GM18858 (cell line): Measurements from ENCODE around the gene NFAM1.

Experiments used
- ATAC-seq: cut with Tn5 transposase; IDR thresholded peaks from one replicate; pipeline ENCODE4 v1.9.1; 2021; ENCODE audit not compliant: unreplicated experiment

NFAM1 gene

DNA sequence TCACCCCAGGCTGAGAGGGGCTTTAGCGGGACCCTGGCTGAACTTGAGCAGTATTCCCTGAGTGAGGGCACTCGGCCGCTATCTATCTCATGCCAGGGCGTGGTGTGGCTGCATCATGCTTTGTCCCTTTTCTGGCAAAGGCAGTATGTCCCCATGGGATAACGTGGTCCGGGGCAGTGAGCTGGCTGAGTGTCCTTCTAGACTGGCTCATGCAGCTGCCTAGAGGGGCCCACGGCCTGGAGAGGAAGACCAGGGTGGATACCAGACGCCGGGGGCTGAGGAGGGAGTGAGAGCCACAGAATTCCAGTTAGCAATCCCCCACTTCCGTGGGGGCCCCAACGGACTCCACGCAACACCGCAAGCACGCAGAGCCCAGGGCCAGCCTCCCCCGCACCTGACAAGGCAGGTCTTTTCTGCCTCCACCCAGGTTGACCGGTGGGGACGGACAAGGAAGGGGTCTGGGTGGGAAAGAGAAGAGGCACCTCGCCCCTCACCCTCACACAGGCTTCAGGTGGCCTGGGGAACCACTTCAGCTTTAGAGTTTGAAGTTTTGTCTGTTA is 15.5 kb downstream of the NFAM1 start:
- ATAC-seq = no peak

DNA sequence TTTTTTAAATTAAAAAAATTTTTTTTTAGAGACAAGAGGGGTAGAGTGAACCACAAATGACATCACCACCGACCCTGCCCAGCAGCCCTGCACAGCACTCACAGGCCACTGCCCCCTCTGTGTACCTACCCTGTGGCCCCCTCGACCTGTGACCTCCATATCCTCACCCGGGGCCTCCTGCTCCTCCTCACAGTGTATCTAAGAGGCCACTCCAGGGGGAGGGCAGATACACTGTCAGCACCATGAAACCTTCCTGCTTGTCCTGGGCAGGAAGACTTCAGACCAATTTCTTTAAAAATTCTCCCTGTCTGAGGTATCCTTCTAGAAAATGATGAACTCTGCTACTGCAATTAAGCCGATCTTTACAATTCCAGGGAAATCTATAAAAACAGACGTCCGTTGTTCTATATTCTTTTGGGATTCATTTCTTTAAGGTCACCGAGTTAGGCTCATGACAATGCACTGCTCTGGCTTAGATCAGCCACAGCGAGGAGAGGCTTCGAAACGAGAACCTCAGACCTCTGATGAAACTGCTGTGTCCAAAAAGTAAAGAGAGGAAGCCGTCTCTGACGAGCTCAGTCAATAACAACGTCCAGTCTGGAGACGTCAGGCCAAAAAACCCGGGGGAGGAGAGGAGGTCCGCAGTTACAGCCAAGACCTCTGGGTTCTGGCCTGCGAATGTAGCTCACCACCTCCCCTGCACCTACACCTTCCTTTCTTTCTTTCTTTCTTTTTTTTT is 17.5 kb downstream of the NFAM1 start:
- ATAC-seq = no peak

DNA sequence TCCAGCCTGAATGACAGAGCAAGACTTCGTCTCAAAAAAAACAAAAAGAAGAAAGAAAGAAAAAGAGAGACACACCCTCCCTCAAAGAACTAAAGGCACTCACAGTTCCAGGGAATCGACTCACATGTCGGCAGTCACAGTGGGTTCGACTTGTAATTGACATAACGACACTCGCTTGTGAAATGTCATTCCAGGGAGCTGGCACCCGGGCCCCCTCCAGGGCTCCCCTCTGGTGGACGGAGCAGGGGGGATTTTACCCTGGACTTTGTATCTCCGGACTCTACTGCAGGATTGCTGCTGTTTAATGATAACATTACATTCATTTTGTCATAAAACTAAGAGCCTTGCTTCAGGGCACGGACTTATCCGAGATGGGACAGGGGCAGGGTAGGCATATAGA is 18.2 kb downstream of the NFAM1 start:
- ATAC-seq = no peak

DNA sequence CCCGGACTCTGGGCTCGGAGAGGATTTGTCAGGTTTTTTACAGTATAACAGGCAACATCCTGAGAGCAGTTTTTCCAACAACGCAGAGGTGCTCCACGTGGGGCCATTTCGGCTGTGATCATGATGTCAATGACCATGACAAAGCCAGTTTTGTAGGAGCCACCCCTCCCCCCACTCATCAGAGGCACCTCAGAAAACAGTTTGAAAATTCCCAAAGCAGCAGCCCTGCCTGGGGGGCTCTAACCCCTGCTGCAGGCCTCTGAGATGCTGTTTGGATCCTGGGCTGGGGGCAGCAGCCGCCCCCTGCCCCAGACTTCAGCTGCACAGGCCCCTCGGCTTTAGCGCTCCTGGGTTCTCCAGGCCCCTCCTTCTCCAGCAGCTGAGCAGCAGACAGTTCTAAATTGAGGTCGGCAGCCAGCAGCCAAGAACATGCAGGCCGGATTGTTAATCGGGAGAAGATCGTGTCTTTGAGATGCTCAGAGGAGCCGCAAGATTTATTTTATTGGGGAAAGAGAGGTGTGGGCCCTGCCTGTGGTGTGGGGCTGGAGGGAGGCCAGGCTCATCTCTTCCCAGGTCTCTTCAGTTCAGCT is 19.4 kb downstream of the NFAM1 start:
- no peak for ATAC-seq

DNA sequence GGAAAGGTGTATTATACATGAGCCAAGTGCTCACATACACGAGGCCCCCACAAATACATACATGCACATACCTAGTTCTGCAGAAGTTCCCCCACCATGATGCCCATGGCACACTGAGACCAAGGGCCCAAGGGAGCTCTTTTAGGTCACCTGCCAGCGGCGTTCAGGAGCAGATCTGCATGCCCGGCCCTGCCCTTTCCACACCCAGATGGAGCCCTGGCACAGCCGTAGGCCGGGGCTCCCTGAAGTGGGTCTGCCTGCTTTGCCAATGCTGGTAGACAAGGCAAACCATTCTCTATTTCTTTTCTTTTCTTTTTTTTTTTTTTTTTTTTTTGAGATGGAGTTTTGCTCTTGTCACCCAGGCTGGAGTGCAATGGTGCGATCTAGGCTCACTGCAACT is 21.5 kb downstream of the NFAM1 start:
- ATAC-seq = no peak

DNA sequence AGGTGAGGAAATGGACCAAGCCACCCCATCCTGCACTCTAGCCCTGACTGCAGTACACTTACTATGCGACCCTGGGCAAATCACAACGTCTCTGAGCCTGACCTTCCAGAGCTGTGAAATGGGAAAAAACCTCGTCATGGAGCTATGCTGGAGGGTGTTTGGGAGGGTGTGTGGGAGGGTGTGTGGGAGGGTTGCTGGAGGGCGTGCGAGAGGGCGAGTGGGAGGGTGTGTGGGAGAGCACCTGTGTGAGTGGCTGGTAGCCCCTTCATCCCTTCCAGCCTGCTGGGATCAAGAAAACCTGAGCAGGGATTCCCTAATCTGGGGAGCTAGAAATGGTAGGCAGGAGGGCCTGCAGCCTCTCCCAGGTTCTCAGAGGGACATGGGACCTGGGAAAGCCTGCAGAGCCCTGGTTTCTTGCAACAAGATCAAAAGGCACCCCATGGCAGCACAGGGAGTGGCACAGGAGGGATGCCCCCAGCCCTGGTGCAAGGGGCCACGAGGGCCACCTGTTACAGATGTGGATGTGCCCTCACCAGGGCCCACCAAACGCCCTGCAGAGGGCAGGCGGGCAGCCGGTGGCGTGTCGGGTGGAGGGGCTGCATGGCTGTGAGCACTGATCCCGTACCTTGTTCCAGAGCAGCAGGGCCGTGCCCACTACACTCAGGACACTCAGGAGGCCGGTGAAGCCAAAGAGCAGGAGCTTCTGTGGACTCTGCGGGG is 23.2 kb downstream of the NFAM1 start:
- no peak for ATAC-seq

DNA sequence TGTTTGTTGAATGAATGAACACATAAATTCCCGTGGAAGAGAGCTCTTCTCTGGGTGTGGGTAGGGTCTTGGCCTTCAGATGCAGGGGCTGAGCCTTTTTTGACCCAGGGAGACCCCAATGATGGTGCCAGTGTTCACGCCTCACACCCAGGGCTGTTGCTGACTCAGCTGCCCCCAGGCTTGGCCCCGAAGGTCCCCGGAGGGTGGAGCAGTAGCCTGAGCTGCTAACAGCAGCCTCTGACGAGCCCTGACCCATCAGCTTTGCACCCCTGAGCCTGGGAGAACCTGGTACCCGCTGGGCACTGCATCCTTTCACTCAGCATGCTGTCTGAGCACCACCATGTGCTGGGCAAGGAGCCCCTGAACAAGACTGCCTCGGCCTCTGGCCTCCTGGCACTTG is 23.9 kb downstream of the NFAM1 start:
- no peak for ATAC-seq

DNA sequence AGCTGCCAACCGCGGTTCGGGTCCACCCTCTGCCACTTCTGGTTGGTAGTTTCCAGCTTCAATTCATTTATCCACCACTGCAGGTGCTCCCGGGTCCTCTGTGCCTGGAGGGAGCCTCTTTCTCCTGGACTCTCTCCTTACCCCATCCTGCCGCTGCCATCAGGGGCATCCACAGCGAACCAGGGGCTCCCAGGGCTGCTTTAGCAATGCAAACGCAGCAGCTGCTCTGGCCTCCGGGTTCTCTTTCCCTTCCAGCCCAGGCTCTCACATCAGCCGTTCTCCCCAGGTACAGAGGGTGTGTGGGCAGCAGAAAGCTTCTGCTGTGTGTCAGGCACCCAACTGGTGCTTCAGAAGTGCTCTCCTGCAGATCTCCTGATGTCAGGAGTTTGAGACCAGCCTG is 27.9 kb downstream of the NFAM1 start:
- ATAC-seq = no peak

DNA sequence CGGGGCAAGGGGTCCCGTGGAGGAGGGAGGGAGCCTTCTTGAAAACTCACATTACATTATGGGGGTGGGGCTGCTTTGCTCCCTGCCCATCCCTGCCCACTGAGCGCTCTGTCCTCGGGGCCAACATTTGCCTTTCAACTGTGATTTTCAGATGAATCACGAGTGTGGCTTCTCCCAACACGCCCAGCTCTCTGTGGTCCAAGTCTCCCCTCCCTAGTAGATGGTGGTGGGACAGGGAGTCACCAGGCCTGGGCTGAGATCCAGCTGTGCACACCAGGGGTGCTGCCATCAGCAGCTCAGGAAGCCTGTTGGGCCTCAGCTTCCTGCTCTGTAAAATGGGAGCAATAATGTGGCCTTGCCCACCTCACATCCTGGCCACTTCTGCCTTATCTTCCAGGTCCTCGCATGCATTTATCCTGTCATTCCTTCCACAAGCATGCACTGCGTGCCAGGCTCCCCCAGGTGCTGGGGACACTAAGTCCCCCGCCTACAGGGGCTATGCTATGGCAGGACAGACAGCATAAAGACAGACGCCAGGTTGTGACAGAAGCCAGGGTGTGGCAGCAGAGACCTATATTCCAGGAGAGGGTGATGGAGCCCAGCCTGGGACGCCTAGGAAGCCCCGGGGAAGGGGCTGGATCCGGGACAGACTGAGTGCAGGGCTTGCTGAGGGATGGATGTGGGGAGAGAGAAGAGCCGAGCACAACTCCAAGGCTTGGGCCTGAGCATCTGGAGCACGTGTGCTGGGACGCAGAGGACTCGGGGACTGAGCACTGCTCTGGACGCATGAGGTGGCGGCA is 30.5 kb downstream of the NFAM1 start:
- no peak for ATAC-seq

DNA sequence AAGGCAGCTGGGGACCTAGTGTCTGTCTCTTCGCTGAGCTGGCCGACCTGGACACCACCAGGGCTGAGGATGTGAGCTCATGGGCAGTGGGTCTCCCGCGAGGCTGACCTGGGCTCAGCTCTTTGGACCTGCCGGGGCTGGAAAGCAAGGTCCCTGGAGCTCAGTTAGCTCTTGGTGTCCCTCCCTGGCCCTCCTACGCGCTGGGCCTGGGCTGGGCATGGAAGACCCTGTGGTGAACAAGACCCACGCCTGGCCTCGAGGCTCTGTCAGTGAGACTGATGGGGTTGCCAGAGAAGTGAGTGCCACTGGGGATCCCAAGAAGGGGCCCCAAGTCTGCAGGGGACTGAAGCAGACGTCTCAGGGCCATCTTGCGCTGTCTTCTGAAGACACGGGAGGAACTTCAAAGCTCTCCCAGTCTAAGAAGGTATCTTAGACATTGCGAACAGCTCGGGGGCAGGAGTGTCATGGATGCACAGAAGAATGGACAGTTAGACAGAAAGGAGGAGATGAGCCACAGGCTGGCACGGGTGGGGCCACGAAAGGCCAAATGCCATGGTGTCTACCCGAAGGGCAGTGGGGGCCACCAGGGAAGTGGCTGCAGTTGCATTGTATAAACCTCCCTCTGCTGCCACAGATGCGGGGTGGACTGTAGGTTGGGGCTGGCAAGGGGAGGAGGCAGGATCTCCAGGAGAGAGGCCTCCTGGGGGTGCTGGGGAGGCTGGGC is 31.2 kb downstream of the NFAM1 start:
- no peak for ATAC-seq

DNA sequence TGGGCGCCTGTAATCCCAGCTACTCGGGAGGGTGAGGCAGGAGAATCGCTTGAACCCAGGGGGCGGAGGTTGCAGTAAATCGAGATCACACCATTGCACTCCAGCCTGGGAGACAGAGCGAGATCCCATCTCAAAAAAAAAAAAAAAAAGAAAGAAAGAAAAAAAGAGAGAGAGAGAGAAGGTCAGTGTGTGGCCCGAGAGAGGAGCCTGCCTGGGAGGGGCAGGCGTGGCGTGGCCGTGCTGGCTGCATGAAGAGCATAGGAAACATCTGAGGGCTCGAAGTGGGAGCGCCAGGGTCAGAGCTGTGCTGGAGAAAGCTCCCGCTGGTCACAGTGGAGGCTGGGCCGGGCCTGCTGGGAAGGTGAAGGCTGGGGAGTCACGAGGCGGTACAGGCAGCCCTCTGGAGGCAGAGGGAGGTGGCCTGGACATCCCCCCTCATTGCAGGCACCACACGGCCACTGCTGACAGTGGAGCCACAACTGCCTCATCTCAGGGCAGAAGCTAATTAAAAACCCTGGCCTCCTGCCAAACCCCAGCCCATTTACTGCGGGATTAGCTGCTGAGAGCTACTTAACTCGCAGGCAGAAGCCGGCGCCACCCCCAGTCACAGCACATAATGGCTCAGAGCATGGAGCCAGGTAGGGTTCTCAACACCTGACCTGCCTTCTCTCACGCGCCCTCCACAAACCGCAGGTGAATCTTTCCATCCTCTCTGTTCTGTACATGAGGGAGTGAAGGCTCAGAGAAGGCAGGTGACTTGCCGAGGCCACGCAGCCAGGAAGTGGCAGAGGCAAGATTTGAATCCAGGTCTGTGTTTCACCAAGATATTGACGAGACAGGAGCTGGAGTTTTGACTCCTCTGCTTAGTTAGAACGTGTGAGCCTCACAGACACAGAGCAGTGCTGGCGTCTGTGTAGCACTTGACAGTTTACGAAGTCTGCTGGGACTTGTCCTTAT is 32.6 kb downstream of the NFAM1 start:
- no peak for ATAC-seq

DNA sequence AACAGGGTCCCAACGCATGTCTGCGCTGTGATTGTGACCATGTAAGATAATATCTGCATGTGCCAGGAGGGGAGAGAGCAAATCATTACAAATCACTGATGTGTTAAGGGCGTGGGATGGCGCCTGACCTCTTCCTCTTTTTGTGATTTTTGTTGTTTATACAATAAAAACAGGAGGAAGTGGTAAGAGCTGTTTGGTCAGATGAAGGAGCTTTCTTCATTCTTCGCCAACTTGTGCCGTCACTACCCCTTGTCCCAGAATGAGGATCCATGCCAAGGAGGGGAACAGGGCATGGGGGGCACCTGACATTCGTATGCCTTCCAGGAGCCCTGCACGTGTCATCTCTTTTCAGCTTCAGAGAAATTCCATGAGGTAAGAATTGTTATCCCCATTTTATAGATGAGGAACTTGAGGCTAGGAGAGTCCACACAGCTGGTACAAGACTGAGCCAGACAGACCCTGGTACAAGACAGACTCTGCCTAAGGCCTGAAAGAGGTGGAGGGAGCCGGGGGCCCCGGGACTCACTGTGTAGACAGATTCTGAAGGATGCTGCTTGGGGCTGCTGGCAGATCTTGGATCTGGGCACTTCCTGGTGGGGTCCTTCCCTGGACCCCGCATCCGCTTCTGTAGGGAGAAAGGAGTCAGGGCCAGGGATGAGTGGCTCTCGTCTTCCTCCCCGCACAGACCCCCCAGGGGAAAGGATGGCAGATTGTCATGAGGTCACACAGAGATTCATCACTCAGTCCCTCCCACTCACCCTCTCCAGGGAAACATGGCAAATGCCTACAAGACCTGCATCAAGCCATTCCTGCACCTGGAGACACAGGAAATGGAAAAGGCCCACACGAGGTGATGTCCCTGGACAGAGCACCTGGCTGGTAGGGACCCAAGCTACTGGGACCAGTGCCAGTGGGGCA is 34.6 kb downstream of the NFAM1 start:
- ATAC-seq = no peak

DNA sequence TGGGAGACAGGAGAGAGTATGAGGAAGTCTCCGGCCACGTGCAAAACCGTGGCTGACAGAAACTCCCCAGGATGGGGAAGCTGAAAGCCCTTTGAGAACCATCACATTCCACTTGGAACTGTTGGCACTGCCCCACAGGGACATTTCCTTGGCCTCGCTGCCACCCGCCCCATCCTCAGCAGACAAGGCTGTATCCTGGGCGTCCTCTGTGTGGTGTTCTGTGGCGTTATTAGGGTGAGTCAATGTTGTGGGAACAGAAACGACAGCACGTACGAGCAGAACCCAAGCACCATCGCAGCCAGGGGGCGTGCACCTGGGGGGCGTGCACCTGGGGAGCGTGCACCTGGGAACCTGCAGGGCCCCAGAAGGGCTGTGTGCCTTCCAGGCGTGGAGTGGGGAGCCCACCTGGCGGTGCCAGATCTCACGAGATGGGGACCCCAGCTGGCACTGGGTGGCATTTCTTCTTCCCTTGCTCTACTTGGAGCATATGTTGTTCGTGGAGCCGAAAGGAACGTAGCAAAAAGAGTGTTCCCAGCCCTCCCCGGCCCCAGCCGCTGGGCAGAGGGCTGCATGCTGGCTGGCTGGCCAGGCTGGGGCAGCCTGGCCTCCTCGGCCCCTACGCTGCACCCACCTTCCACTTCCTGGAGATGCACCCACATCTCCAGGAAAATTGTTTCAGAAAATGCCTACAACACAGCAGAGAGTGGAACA is 35.4 kb downstream of the NFAM1 start:
- ATAC-seq = no peak

DNA sequence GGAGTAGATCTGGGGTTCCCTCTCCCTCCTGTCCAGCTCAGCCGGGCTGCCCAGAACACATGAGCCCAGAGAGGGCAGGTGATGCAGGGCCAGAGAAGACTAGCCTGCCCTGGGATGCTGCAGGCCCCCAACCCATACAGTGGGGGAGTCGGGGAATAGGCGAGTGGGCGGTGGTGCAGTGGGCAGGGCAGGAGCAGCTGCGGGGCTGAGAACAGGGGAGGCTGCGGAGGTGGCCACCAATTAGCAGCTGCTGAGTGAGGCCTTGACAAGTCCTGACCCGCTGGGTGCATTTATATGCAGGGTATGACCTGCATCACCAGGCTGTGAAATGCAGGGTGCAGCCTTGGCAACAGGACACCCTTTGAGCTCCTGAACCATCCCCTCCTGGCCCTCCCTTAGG is 43.1 kb downstream of the NFAM1 start:
- no peak for ATAC-seq

DNA sequence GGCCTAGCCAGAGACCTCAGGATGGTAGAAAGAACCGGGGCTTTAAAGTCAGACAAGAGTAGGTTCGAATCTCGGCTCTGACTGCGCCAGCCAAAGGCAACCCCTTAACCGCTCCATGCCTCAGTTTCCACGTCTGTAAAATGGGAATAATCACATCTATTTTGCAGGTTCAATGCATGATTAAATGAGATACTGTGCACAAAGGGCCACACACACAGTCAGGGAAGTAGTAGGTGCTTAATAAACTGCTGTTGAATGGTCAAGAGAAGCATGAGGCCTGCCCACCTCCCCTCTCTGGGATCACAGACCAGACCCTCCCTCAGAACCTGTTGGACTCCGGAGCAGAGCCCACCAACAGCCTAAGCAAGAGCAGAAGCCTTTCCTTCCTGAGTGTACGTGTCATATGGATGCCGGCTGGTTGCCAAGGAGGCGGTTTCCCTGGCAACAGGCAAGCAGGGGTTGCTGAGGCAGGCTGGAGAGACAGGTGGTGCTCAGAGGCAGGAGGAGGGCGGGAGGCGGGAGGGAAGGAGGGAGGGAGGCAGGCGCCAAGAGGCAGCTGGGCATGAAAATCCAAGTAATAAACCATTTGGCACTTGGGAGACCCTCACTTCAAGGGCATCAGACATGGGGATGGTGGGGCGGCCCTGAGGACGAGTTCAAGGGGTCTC is 43.9 kb downstream of the NFAM1 start:
- ATAC-seq = no peak

DNA sequence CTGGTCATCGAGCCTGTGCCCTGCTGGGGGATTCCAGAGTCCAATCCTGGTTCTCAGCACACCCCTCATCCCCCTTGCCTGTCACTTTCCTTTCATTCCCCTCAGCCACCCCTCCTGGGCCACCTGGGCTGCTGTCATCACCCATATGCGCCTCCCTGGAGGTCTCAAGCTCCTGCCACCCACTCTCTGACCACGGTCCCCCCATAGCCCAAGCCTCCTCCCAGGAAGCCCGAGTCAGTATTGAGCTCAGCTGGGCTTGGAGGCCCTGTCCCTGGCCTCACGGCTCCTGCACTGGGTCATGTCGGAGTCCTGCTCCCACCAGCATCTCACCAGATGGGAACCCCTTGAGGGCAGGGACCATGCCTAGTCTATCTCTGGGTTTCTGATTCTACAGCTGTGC is 44.6 kb downstream of the NFAM1 start:
- no peak for ATAC-seq

DNA sequence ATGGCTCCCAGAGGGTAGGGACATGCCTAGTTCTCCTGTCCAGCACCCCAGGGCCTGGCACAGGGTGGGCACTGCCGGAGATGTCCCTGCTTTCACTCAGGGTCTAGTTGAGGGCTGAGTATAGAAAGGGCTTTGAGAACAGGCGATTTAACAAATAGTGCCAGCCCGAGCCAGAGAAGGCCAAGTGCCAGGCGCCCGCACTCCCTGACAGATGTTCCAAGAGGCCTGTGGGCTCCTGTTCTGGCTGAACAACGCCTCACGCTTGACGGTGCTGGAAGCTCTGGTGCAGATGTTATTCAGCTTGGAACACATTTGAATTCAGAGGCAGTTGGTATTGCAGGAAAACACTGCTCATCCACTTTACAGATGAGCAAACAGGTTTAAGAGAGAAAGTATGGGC is 46.5 kb downstream of the NFAM1 start:
- no peak for ATAC-seq
